IPS DF 19.7 (cell line): Measurements from ENCODE around the gene ANKRD55.
"Not testable (repeated sequence)": the region's sequence is repeated elsewhere in the genome, so short reads cannot be mapped to it uniquely, and the experiment has no call there.

Experiments used
- DNase-seq: peaks from one replicate; pipeline ENCODE4 v3.0.0-alpha.2; 2013; ENCODE audit warnings: low read depth, low spot score

Gene ANKRD55

DNA sequence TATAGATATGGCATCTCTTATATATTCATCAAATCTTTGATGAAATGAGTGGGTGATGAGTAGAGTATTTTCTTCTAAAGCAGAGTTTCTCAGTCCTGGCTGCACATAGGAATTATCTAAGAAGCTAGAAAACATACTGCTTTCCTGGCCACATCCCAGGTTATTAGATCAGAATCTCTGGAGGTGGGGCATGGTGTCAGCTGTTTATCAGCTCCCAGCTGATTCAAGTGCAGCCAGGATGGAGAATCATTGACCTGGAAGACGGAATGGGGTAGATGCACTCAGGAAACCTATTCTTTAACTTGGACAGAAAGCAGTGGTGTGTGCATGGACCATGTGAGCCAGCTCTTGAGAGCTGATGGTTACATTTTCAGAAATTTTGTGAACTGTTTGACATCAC is 130.2 kb downstream of the ANKRD55 start:
- no peak for DNase-seq

DNA sequence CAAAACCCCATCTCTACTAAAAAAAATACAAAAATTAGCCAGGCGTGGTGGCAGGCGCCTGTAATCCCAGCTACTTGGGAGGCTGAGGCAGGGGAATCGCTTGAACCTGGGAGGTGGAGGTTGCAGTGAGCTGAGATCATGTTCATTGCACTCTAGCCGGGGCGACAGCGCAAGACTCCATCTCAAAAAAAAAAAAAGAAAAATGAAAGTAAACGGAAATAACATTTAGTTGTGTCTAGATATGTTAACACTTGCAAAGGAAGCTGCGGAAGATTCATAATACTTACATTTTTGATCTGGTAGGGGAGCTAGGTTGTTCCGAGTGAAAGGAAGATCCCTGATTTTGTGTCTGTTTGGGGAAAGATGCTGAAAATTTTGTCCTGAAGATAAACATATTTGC is 130.9 kb downstream of the ANKRD55 start:
- DNase-seq: not testable (repeated sequence)

DNA sequence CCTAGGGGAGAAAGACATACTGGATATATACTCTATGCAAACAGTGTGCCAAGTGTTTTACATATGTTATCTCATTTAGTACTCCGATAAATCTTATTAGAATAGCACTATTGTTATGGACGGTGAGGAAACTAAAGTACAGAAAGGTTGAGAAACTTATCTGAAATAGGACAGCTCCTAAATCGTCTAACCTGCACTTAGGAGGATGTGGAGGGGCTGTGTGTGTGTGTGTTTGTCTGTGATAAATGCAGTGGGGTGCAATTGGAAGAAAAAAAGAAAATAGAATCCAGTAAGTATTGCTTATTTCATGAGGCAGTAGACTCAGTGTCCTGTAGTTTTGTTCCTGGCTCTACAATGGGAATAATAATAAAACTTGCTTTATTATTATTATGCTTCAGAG is 131.9 kb downstream of the ANKRD55 start:
- no peak for DNase-seq

DNA sequence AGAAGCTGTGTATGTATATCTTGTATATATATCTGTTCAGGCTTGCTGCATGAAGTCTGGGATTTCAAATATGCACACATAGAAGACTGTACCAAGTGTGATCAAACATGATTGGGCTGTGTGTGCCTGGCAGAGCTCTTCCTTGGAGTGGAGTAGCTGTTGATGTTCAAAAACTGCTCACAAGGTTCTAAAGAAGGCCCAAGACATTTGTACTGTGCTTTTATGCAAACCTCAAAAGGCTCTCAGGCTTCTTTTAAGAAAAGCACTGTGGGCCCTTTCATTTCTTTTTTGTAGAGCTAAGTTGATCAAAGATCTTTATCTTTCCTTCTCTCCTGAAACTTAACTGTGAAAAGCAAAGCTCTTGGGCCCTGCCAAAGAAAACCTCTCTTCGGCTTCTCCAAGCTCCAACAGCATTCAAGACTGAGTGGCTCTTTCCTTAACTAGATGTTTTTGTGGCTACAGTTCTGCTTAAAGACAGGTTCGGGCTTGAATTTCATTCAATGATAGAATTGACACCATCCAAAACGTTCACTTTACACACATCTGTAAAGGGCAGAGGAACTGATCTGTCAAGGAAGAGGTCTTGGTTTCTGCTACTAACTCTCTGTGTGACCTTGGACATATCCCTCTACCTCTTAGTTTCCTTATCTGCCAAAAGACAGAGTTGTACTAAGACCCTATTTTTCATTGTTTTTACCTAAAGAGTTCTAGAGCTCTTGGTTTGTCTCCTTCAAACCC is 132.5 kb downstream of the ANKRD55 start:
- no peak for DNase-seq

DNA sequence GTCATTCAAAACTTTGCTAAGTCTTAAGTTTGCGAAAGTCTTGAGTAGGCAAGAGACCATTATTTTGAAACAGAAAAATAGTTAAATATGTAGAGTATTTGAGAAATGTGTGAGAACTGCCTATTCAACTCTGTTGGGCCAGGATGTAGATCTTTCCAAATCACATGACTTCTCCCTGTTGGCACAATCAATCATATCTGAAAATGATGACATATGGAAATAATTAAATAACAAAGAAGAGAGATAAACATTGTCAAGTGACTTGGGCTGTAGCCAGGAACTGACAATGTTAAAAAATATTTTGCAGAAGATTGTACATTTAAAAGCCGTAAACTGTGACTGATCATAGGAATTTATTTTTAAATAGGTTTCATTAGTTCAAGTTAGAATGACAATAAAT is 133.8 kb downstream of the ANKRD55 start:
- no peak for DNase-seq

DNA sequence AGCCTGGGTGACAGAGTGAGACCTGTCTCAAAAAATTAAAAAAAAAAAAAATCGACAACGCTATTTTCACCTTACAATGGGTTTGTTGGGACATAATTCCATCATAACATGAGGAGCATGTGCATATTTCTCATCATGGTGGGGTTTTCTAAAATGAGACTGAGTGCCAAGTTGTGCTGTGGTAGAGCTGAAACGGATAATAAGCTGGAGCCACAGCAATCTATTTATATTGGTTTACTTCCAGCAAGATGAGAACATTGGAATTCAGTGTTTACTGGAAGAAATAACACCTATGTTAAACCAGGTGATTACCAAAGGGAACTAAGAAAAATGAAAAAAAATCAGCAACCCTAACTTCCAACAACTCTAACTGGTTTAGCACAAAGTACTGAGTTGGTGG is 136.1 kb downstream of the ANKRD55 start:
- no peak for DNase-seq

DNA sequence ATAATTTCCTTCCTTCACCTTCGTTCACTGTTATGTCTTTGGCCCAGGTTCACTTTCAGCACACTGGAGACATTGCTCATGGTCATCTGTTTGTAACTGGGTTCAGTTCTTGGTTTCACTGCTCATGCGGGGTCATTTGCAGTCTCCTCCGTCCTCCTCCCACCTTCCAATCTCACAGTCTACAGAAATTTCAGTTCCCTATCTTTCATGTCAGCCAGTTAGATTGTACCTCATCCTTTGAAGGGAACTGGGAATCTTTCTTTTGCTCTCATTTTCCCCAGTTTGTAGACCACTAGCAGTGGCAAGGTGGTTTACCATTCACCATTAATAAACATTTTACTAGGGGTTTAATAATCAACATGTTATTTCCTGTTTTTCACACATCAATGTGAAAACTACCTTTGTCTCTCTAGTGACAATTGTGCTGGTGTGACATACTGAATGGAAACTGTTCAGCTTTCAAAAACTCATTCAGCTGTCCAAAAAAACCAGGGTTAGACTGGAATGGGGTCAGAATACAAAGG is 137.5 kb downstream of the ANKRD55 start:
- DNase-seq: no peak

DNA sequence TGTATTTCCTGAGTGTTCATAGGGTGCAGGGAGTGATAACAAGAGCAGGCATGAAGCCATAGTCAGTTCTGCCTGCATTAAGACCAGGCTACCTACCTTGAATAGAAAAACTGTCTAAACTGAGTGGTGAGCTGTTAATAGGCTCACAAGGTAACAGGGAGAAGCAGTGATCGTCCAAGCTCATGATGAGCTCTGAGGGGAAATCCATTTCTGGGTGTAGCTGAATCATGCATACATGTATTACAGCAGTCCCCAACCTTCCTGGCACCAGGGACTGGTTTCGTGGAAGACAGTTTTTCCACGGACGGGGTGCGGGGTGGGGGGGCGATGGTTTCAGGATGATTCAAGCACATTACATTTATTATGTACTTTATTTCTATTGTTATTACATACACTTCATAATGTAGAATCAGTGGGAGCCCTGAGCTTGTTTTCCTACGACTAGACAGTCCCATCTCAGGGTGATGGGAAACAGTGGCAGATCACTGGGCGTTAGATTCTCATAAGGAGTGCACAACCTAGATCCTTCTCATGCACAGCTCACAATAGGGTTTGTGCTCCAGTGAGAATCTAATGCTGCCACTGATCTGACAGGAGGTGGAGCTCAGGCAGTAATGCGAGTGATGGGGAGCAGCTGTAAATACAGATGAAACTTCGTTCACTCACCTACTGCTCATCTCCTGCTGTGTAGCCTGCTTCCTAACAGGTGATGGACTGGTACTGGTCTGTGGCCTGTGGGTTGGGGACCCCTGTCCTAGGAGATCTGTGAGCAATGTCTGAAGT is 138.4 kb downstream of the ANKRD55 start:
- DNase-seq: no peak

DNA sequence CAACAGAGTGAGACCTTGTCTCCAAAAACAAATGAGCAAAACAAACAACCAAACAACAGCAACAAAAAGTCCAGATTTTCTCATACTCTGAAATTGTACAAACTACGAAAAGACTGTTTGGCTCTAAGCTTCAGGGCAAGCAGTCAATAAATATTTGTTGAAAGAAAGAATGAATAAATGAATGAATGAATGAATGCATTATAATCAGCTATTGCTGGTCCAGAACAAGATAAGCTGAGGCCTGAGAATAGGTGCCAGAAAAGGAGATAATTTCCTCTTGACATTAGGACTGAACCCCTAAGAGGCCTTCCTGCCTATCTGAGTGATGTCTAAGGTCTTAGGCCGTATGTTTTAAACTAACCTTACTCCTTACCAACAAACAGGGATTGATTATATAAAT is 139.2 kb downstream of the ANKRD55 start:
- DNase-seq: no peak

DNA sequence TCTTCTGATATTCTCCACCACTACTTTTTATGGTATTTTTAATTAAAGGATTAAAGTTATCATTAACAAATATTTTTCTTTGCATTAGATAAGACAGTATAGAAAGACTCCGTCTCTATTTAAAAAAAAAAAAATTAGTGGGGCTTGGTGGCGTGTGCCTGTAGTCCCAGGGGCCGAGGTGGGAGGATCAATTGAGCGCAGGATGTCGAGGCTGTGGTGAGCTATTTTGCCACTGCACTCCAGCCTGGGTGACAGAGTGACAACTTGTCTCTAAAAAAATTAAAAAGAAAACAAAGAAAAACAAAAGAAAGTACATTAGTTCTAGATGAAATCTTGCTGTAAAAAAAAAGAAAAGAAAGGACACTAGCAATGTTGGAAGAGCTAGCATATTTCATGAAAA is 141.0 kb downstream of the ANKRD55 start:
- DNase-seq: no peak

DNA sequence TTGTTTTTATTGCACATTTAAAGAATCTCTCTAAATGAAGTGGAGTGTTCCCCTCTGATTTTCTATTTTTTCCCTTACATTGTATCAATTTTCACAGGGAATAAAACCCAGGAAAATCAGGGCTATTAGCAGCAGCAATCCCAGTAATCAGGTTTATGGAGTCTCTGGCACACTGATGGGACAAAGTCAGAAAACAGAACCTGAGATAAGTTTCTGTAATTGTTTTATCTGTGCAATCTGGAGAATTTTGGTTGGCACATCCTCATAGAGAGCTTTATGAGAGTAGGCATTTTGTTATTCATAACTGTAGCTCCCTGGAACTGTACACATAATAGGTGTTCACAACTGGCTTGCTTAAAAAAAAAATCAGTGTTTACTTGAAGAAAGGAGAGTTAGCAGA is 141.5 kb downstream of the ANKRD55 start:
- no peak for DNase-seq

DNA sequence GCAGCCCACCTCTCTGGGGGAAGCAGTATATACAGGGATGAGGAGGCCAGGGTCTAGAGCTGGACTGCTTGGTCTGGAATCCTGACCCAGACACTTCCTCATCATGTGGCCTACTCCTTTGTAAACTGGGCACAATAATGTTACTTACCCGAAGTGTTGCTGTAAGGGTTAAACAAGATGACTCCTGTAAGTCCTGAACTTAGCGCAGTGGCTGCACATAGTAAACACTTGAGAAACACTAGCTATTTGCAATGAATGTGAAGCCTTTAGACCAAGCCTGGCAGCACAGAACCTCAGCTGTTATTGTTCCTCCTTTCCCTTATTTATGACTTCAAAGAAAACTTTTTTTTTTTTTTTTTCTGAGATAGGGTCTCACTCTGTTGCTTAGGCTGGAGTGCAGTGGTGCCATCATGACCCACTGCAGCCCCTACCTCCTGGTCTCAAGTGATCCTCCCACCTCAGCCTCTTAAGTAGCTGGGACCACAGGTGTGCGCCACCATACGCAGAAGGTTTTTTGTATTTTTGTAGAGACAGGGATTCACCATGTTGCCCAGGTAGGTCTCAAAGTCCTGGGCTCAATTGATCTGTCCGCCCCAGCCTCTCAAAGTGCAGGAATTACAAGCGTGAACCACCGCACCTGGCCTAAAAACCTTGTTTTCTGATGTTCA is 142.2 kb downstream of the ANKRD55 start:
- no peak for DNase-seq

DNA sequence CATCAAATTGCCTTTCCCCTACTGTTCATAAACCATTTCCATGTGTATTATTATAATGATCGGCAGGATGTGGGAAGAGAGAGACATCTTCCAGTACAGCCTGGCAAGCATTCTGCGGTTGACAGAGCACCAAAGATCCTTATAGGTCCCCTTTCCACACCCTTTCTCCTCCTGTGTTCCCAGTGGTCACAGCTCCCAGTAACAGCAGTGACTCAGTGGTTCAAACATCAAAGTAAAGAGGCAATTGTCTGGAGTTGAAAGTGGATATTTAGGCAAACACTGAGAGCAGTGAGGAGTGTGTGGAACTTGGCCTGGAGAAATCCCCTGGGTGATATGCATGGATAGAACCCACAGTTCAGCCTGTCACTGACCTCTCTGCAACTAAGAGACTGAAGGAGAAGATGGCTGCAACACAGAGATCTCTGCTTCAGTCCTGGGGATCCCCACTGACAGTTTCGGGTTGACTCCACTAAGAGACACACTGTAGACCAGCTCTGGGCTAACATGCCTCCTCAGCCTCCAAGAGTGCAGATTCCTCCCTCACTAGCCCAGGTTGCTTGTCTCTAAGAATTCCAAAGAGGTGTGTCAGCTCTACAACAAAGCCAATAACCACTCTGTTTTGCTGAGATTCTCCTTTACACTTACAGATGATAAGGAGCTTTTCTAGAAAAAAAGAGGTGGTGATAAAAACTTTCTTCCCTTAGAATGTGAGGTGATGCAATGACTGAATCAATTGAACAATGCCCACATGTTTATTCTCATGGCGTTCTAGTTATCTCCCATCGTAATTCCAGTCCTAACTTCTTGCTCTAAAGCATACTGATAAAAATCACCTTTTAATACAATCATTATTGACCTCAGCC is 143.9 kb downstream of the ANKRD55 start:
- DNase-seq: no peak

DNA sequence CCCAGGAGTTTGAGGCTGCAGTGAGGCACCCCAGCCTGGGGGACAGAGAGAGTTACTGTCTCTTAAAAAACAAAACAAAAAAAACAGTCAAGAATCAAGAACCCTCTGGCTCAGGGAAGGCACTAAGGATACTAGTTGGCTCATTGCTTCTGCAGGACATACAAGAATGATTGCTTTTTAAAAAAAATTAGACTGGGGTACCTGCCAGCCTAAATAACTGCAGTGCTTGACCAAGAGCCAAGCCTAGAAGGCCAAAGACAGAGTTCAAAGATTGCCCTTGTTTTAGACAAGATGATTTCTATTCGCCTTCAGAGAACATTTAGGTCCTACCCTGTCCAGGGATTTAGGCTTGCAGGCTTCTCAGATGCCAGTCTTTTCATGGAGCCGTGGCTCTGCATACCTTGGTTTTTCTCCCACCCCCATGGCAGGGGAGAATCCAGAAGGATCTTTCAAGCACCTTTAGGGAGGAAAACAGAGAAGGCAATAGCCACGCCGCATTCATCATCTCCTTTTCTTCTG is 144.6 kb downstream of the ANKRD55 start:
- no peak for DNase-seq

DNA sequence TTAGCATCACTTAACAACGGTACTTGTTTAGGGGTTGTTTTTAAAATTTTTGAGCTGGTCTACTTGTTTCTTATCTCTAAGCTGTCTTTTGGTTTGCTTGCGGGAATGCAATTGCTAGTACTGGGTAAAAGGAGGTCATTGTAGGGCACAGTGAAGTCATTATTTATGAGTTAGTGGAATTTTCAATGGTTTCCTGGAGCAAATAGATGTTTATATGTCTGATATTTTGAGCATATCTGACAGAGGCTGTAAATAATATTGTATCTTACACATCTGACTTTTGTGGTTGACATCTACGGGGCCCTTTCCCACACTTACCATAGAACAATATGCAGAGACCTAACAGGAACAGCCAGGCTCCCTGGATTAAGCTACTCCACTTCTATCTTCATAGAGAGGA is 147.9 kb downstream of the ANKRD55 start:
- no peak for DNase-seq

DNA sequence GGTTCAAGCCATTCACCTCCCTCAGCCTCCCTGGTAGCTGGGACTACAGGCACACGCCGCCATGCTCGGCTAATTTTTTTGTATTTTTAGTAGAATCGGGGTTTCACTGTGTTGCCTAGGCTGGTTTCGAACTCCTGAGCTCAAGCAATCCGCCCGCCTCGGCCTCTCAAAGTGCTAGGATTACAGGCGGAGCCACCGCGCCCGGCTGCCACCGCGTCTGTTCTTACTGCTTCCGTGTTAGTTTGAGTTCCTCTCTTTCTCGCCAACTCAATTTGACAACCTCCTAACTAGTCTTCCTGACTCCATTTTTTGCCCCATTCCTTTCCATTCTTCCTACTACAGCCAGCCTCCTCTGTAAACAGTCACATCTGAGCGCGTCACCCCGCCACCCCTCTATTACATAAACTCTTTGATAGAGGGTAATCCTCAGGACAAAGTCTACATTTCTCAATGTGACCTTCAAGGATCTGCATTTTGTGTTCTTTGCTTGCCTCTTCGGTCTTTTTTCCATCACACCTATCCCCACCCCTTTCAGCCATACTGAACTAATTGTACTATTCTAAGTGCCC is 149.8 kb downstream of the ANKRD55 start:
- no peak for DNase-seq

DNA sequence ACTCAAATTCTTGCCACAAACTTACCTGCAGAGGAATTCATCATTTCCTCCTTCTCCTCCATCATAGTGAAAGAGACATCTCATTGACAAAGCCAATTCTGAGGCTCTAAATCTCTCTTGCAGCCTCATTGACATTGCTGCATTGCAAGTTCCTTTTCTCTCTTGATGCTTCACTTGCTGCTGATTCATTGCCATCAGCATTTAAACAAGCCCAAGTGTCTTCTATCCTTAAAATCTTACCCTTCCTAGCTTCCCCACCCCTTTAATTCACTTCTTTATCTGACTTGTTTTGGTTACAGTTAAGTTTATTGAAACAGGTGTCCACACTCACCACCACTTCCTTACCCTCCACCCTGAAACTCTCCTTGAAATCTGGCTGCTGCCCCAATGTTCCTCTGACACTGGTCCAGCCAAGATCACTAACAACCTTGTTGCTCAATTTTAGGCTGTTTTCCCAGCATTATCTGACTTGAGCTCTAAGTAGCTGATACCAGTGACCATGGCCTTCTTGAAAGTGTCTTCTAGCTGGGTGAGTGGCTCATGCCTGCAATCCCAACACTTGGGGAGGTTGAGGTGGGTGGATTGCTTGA is 152.0 kb downstream of the ANKRD55 start:
- DNase-seq: not testable (repeated sequence)

DNA sequence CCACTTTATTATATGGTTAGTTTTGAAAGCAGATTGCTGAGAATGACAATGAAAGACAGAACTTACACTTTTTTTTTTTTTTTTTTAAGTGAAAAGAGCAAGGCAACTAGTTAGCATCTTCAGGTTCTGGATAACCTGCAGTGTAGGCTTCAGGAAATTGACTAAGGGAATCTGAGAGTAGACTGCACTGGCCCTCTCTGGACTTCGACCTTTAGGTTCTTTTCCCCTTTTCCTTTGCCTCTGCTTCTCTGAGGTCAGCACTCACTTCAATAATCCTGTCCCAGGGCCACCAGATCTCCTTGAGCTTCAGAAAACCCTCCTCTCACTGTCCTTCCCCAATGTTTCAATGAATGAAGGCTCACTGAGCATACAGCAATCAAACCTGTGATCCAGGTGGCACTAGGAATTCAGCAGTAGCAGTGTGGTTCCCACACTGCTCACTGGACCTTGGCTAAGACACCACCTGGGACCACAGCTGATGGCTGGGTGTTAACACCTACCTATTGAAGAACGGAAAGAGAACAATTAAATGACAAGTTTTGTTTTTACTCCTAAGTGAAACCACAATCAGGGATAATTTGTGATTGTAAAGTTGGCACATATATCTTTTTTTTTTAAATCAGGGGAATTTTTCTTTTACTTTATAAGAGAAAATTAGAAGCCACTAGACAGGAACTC is 152.6 kb downstream of the ANKRD55 start:
- DNase-seq: no peak

DNA sequence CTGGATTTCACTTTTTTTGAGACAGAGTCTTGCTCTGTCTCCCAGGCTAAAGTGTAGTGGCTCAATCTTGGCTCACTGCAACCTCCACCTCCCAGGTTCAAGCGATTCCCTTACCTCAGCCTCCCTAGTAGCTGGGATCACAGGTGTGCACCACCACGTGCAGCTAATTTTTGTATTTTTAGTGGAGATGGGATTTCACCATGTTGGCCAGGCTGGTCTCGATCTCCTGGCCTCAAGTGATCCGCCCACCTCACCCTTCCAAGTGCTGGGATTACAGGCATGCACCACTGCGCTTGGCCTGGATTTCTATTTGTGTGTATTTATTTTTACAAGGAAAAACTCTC is 154.0 kb downstream of the ANKRD55 start:
- DNase-seq: not testable (repeated sequence)
